Panc1 (cell line): ENCODE measurements around the gene TAF6.

Experiments
- POLR2AphosphoS5 ChIP-seq: IDR thresholded peaks from 2 replicates; pipeline ENCODE4 v1.6.1; 2012; ENCODE audit warnings: mild to moderate bottlenecking, low read depth, low read length, moderate library complexity
- SIN3A ChIP-seq: IDR thresholded peaks from 2 replicates; pipeline ENCODE4 v1.6.1; 2012; ENCODE audit warnings: low read depth, mild to moderate bottlenecking, low read length, moderate library complexity, borderline replicate concordance; ENCODE audit not compliant: insufficient read depth
- TF ChIP-seq, protein P1 (sequence below): fragments of 450-650 bp; IDR thresholded peaks from 2 replicates; pipeline ENCODE4 v1.5.1; 2017; ENCODE audit warnings: mild to moderate bottlenecking
- TF ChIP-seq, protein P2 (sequence below), 2 experiments: IDR thresholded peaks; 2 replicates each; pipeline ENCODE4 v1.6.1; 2011 to 2012; ENCODE audit warnings: low read depth in 2 of 2, control low read depth in 1 of 2, low read length in 1 of 2, mild to moderate bottlenecking in 1 of 2, moderate library complexity in 1 of 2; ENCODE audit not compliant: insufficient read depth in 1 of 2

DNA sequence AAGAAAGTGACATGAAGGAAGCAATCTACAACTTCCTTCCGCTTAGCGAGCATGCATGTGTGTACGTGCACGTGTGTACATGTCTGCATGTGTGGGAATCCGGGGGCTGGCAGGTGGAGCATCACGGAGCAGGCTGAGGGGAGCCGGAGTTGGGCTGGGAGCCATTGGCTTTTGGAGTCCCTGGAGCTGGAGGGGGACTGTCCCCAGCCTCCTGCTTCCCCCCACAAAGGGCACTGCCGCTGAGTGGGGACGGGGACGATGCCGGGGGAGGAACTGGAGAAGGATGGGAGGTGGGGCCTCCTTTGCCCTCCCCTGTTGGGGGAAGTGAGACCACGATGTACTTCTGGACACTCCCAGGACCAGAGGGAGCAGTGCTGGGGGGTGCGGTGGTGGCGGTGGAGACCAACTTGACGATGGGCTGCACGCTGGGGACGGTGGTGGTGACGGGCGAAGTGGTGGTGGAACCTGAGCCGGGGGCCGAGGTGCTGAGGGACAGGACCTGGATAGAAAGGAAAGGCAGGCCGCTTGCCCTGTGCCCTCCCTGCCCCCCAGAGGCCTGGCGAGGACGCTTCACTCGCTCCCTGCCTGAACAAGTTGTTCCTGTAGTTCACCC lies 11.9 kb downstream of the TAF6 start:
- TF ChIP-seq SIN3A (no peak), POLR2AphosphoS5 (no peak; the same call in 1 of the 2 replicates)
- TF ChIP-seq, protein P1, sequence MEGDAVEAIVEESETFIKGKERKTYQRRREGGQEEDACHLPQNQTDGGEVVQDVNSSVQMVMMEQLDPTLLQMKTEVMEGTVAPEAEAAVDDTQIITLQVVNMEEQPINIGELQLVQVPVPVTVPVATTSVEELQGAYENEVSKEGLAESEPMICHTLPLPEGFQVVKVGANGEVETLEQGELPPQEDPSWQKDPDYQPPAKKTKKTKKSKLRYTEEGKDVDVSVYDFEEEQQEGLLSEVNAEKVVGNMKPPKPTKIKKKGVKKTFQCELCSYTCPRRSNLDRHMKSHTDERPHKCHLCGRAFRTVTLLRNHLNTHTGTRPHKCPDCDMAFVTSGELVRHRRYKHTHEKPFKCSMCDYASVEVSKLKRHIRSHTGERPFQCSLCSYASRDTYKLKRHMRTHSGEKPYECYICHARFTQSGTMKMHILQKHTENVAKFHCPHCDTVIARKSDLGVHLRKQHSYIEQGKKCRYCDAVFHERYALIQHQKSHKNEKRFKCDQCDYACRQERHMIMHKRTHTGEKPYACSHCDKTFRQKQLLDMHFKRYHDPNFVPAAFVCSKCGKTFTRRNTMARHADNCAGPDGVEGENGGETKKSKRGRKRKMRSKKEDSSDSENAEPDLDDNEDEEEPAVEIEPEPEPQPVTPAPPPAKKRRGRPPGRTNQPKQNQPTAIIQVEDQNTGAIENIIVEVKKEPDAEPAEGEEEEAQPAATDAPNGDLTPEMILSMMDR = no peak
- TF ChIP-seq, protein P2, sequence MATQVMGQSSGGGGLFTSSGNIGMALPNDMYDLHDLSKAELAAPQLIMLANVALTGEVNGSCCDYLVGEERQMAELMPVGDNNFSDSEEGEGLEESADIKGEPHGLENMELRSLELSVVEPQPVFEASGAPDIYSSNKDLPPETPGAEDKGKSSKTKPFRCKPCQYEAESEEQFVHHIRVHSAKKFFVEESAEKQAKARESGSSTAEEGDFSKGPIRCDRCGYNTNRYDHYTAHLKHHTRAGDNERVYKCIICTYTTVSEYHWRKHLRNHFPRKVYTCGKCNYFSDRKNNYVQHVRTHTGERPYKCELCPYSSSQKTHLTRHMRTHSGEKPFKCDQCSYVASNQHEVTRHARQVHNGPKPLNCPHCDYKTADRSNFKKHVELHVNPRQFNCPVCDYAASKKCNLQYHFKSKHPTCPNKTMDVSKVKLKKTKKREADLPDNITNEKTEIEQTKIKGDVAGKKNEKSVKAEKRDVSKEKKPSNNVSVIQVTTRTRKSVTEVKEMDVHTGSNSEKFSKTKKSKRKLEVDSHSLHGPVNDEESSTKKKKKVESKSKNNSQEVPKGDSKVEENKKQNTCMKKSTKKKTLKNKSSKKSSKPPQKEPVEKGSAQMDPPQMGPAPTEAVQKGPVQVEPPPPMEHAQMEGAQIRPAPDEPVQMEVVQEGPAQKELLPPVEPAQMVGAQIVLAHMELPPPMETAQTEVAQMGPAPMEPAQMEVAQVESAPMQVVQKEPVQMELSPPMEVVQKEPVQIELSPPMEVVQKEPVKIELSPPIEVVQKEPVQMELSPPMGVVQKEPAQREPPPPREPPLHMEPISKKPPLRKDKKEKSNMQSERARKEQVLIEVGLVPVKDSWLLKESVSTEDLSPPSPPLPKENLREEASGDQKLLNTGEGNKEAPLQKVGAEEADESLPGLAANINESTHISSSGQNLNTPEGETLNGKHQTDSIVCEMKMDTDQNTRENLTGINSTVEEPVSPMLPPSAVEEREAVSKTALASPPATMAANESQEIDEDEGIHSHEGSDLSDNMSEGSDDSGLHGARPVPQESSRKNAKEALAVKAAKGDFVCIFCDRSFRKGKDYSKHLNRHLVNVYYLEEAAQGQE (IDR thresholded peaks at IDR 0.05; ENCODE audit: insufficient read depth in 1 of 2, low read depth in 2 of 2, low read length in 1 of 2) = no peak
